GM21528 (cell line): ENCODE measurements around the gene GRAP.

Experiments used
- ATAC-seq: cut with Tn5 transposase; IDR thresholded peaks from one replicate; pipeline ENCODE4 v1.9.1; 2021; ENCODE audit warnings: mild to moderate bottlenecking, moderate library complexity; ENCODE audit not compliant: unreplicated experiment, low FRiP score

GRAP gene

DNA sequence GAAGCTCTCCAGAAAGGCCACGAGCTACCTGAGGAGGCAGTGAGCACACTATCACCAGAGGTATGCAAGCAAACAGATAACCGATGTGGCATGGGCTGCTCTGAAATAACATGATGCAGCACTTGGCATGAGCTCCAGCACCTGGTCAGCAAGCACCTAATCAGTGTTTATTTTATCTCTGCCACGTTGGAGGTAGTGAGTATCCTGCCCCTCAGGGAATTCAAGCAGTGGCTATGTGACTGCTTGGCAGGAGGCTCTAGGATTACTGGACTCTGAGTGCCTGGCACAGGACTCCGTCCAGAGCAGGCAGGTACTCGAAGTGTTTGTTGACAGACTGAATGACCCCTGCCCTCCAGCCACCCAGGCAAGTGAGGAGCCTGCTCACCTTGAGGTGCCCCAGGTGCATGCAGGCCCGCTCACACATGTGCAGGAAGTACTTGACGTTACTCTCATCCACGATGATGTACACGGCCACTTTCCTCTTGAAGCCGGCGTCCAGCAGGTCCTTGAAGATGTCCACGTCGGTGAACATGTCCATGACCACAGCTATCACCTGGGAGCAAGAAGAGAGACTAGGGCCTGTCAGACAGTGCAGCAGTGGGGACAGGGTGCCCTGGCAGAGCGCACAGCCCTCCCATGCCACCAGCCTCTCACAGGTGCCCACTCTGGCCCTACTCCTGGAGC lies 58.8 kb downstream of the GRAP start:
- ATAC-seq = no peak

DNA sequence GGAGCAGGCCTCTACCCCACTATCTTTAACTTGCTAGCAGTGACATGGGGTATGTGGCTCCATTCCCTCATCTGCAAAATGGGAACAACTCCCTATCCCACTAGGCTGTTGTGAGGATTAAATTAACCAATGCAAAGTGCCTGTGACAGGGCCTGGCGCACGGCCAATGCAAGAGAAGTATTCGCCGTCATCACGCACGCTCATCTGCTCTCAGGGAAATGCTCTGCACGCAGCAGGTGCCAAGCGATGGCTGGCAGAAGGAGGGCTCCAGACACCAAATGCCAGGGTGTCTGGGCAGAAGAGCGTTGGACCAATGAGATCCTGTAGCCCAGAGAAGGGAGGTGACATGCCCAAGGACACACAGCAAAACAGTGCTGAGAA lies 59.5 kb downstream of the GRAP start:
- ATAC-seq = no peak

DNA sequence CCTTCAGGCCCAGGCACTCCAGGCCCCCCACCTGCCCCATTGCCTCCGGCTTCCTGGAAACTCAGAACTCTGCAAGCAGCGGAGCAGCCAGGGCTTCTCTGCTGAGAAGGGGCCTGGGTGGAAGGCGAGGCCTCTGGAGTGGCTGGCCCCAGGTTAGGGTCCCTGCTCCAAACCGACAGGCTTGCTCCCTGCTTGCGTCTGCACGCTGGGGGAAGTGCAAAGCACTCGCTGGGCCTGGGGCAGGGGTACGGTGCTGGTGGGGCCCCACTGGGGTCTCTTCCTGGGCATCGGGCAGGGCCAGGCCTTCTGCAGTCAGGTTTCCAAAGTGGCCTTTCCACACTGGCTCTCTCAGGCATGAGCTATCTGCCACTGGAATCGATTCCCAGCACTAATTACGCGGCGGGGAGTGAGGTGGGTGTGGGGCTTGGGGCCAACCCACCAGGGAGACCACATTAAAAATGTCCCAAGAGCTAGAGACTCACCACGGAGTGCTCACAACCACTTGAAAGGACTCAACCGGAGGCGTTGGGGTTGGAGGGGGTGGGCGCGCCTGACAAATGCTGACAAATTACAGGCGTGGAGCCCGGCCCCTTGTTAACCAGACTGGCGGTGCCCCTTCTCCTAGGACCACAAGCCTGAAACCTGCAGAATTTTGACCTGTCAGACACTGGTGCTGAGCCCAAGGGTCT lies 60.1 kb downstream of the GRAP start:
- ATAC-seq = no peak

DNA sequence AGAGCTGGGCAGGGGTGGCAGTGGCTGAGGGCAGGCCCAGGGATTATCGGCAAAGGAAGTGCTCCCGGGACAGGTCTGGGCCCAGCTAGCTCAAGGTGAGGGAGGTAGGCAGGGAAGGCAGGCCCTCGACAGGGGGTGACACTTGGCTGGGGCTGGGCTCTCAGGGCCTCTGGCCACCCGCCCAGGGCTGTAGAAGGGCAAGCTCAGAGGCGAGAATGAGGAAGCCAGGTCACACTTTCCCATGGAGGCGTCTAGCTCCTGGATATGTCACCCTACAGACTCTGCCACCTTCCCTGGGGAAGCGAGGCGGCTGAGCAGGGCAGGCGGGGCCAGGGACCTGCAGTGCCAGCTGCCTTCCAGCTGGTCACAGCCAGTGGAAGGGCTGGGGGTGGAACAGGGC lies 61.3 kb downstream of the GRAP start:
- no peak for ATAC-seq

DNA sequence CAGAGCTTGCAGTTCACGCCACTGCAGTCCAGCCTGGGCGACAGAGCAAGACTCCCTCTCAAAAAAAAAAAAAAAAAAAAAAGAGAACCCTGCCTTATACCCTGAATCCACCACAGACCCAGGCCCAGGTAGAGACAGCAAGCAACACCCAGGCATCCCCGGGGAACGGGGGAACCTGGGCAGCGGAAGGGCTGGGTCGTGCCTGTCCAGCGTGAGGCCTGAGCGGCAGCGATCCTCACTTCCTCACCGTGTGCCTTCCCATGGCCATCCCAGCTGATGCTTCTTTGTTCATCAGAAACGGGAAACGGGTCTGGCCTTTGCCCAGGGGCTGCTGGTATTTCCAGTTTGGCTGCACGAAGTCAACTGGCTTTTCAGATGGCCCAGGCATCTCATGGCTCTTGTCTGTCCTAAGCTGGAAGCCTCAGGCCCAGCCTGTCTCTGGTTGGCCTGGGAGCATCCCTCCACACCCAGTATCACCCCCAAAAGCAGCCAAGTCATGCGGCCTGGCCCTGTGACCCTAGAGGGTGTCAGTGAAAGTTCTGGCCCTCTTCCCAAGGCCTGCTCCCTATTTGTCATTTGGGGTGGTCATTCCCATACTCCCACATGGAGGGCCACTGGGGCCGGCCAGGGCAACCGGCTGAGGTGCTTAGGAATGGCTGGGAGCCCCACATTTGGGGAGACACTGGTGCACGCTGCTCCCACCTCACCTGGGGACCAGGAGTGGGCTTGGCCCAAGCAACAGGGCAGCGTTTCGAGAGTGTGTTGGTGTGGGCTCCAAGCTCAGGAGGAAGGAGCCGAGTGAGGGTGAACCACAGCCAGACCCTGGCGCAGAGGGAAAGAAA lies 62.3 kb downstream of the GRAP start:
- ATAC-seq = no peak

DNA sequence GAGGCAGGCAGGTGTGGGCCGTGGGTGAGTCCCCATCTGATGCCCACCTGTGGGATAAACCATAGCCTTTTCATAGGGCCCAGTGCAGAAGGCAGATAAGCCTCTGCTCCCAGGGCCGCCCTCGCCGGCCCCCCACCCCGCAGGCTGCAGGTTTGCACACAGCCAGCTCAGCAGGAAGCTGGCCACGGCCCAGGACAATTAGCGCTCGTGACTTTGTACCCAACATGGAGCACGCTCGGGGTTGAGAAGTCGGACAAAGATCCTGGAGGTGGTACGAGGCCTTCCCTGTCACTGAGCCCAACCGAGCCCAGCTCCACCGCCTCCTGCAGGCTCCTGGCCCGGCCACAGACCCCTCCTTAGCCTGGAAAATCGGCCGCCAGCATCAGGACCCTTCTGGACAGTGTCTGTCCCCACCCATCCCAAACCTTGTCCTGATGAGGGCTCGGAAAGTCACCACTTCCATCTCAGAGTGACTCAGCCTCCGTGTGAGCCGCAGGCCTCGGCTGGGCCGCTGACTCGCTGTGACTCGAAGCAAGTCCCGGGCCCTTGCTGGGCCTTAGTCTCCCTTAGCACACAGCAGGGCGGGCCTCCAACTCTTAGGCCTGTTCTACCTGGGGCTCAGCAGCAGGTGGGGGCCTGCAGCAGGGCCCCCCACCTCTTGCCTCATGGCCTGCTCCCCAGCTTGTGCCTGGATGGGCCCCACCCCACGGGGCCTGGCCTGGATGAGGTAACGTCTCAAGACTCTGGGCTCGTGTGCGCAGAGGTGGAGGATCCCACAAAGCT lies 64.9 kb downstream of the GRAP start:
- no peak for ATAC-seq

DNA sequence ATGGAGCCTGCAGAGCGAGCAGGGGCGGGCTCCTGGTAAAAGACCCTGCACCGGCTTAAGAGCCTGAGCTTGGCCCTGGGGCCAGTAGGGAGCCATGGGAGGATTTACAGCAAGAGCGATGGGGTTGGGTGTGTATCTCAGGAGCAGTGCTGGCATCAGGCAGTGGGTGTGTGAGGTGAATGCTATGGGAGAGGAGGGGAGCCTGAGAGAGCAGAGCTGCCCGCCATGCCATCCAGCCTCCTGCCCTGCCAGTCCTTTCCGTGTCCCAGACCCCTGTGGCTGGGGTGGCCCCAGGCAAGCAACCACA lies 65.5 kb downstream of the GRAP start:
- ATAC-seq = no peak

DNA sequence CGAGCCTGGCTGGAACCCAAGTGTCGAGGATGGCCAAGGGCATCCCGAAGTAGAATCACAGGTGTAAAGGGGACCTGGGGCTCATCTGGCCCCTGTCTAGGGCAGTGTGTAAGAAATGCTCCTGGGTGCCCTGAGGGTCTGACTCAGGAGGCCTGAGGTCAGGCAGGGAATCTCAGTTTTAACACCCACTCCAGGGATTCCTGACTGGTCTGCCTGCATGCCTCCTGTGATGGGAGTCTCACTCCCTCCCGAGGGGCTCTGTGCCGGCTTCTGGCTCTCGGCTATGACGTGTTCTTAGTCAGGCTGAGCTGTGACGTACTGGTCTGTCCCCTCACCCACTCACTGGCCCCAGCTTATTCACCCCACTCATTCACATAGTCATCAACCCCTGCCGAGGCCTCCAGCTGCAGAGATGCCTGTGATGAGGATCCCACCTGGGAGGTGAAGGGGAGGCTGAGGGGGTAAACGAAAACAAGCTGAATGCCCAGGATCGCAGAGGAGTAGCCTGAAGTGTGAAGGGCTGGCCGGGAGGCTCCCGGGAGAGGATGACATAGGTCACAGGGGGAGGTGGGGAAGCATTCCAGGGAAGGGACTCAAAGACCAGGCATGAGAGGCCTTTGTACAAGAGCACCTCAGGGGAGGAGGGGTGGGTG lies 65.9 kb downstream of the GRAP start:
- ATAC-seq = no peak

DNA sequence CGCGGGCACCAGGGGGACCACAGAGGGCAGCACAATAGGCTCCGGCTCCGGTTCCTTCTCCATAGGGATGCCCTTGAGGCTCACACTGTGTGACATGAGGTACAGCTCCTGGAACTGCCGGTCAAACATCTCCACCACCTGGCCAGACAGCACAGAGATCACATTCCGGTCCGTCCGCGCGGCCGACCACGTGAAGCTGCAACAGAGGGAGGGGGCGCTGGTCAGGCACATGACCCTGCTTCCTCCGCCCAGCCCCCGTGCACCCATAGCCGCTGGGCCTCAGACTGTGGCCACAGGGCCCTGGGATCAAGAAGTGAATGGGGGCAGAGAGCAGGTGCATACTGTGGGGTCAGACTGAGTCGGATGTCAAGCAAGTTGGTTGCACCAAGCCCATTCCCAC lies 68.1 kb downstream of the GRAP start:
- ATAC-seq = no peak

DNA sequence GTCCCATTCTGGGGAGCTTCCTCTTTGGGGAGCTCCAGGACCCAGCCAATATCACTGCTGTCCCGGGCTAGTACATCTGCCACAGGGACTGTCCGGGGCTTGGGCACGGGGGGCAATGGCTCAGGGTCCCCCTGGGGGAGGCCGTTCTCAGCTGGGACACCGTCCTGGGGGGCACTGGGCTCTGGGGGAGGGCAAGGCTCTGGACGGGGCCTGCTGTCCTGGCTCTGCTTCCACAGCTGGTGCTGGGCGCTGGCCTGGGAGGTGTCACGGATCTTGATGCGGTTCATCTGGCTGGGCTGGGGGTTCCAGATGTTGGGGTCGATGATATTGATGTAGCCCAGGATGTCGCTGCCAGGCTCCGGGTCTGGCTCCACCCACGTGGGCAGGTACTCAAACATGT lies 68.7 kb downstream of the GRAP start:
- no peak for ATAC-seq

DNA sequence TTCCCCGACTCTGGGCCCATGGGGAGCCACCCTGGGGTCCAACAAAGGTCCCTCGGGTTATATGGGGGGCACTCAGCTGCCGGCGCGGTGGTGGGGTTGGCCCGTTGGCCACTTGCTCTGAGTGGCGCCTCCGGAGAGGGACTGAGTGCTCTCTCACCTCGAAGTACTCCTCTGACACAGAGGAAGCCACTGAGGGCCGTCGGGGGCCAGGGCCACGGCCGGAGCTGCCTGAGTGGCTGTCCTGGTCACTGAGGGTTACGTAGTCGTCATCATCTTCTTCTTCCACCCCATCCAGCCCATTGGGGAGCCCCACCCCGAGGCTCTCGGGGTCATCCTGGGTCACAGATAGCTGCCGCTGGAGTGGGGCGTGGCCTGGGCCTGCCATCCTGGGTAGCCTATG lies 69.1 kb downstream of the GRAP start:
- ATAC-seq = no peak

DNA sequence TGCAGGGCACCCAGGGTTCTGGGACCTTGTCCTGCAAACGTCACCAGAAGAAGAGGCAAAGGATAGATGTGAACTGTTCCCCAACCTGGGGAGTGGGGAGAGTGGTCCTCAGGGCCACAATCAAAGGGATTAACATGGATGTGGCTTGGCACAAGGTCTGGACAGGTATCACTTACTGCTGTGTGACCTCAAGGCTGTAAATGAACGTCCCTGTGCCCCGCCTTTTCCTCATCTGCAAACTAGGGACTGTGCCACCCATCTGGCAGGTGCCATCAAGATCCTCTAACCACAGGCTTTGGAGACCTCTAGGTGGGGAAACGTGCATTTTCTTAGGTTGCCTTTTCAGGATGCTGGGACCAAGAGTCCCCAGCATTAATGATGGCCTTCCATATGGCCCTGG lies 69.7 kb downstream of the GRAP start:
- ATAC-seq = no peak

DNA sequence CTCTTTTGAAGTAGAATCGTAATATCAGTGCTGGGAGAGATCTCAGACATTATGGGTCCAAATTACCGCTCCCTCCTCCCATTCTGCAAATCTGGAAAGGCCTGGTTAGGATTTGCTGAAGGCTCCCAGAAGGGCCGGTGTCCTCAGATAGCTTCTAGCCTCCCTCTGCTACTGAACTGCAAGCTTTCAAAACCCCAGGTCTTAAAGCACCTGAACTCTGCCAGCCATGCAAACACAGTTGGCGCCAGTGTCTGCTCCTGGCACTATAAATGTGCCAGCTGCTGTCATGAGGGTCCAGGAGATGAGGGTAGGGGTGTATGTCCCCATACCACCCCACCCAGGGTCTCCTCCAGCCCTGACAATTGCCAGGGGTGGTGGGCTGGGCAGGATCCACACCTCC lies 70.6 kb downstream of the GRAP start:
- ATAC-seq = no peak

DNA sequence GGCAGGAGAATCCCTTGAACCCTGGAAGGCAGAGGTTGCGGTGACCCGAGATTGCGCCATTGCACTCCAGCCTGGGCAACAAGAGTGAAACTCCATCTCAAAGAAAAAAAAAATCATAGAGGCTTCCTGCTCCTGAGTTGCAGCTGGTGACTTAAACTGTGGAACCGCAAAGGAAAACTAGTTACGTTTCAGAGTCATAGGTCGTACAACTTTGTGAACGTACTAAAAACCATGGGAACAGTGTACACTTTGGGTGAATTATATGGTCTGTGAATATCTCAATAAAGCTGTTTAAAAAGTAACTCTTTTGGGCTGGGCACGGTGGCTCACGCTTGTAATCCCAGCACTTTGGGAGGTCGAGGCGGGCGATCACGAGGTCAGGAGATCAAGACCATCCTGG lies 71.2 kb downstream of the GRAP start:
- no peak for ATAC-seq

DNA sequence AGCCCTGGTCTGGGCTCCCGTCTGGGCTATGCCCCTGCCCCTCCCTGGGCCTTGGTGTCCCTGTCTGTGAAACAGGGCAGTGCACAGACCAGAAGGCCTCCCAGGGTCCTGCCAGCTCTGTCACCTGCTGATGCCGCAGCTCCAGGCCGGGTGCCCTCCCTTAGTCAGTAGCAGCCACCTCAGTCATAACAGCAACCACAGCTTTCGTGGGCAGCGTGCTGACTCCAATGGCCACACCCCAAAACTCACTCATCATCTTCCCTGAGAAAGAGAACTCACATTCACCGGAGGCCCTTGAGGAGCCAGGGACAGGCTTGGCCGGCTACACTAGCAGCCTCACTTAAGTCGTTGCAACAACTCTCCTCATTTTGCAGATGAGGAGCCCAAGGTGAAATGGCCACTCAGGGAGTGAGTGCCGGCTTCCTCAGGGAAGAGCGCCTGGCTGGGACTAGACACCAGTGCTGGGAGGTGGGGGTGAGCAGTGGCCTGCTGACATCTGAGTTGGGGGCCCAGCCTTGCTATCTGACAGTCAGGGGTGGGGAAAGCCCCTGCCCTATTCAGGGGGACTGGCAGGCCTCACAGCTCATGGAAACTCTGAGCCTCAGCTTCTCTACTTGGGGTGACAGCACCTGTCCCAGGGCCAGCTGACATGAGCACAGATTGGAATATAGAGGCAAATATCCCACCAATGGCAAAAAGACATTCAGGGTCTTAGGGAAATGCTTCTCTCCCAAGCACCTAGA lies 72.2 kb downstream of the GRAP start:
- no peak for ATAC-seq

DNA sequence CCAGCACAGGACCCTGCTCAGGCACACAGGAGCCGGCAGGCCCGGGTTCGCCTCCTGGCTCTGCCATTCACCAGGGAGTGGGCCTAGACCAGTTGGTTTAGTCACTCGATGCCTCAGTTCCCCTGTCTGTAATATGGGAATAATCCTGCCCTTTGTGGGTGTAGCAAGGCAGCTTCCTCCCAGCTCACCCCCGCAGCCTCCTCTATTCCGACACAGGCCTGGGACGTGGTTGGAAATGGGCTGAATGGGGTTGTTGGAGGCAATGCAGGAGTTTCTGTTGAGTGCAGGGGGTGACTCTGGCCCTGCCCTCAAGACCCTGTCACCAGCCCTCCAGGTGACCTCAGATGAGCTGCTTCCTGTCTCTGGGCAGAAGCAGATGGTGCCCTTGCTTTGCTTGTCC lies 75.0 kb downstream of the GRAP start:
- ATAC-seq = no peak
